WTC11 (cell line): Measurements from ENCODE around the gene AQP2. TPM values are rescaled to one million over a fixed set of nuclear protein-coding genes. Genes with fewer than 3 reads are reported as not detected.

Experiments
- CREM ChIP-seq: sonication (generic); formaldehyde crosslinking; IDR thresholded peaks from 2 replicates; pipeline ENCODE4 v1.8.1; 2022; ENCODE audit warnings: mild to moderate bottlenecking, missing genetic modification reagents, moderate library complexity
- FOXJ3 ChIP-seq: sonication (generic); formaldehyde crosslinking; IDR thresholded peaks from 2 replicates; pipeline ENCODE4 v1.9.0; 2021; ENCODE audit warnings: missing genetic modification reagents, mild to moderate bottlenecking, borderline replicate concordance
- FOXP4 ChIP-seq: sonication (generic); formaldehyde crosslinking; IDR thresholded peaks from 2 replicates; pipeline ENCODE4 v1.8.0; 2022; ENCODE audit warnings: mild to moderate bottlenecking, missing genetic modification reagents
- GABPB1 ChIP-seq: sonication (generic); formaldehyde crosslinking; IDR thresholded peaks from 2 replicates; pipeline ENCODE4 v1.8.1; 2023; ENCODE audit warnings: mild to moderate bottlenecking, missing genetic modification reagents
- MYBL2 ChIP-seq: sonication (generic); formaldehyde crosslinking; IDR thresholded peaks from 2 replicates; pipeline ENCODE4 v1.8.1; 2023; ENCODE audit warnings: mild to moderate bottlenecking, moderate library complexity, missing genetic modification reagents
- NFE2L1 ChIP-seq: sonication (generic); formaldehyde crosslinking; IDR thresholded peaks from 2 replicates; pipeline ENCODE4 v1.8.1; 2023; ENCODE audit warnings: missing genetic modification reagents
- NFYB ChIP-seq: sonication (generic); formaldehyde crosslinking; conservative IDR thresholded peaks from 2 replicates; pipeline ENCODE4 v1.8.0; 2022; ENCODE audit warnings: low read depth, missing genetic modification reagents
- NR3C1 ChIP-seq: sonication (generic); formaldehyde crosslinking; conservative IDR thresholded peaks from 2 replicates; pipeline ENCODE4 v1.8.1; 2023; ENCODE audit warnings: low read depth, mild to moderate bottlenecking, missing genetic modification reagents
- PREB ChIP-seq: sonication (generic); formaldehyde crosslinking; IDR thresholded peaks from 2 replicates; pipeline ENCODE4 v1.8.1; 2022; ENCODE audit warnings: mild to moderate bottlenecking, missing genetic modification reagents, moderate library complexity, borderline replicate concordance
- TP53 ChIP-seq: sonication (generic); formaldehyde crosslinking; IDR thresholded peaks from 2 replicates; pipeline ENCODE4 v1.8.1; 2023; ENCODE audit warnings: mild to moderate bottlenecking, missing genetic modification reagents
- ZNF121 ChIP-seq: sonication (generic); formaldehyde crosslinking; IDR thresholded peaks from 2 replicates; pipeline ENCODE4 v1.8.0; 2023; ENCODE audit warnings: missing genetic modification reagents
- ZNF138 ChIP-seq: sonication (generic); formaldehyde crosslinking; conservative IDR thresholded peaks from 2 replicates; pipeline ENCODE4 v1.8.1; 2022; ENCODE audit warnings: mild to moderate bottlenecking, moderate library complexity, missing genetic modification reagents
- ZNF281 ChIP-seq: sonication (generic); formaldehyde crosslinking; IDR thresholded peaks from 2 replicates; pipeline ENCODE4 v1.8.0; 2023; ENCODE audit warnings: mild to moderate bottlenecking, missing genetic modification reagents
- ZNF317 ChIP-seq: sonication (generic); formaldehyde crosslinking; IDR thresholded peaks from 2 replicates; pipeline ENCODE4 v1.8.1; 2023; ENCODE audit warnings: low read depth, mild to moderate bottlenecking, moderate library complexity, missing genetic modification reagents, borderline replicate concordance
- total RNA-seq: library from RNA; stranded (reverse); gene quantifications from 3 replicates; pipeline ENCODE4 v1.2.3, GENCODE V29; 2021
- TF ChIP-seq, protein P1 (sequence below): sonication (generic); formaldehyde crosslinking; conservative IDR thresholded peaks from 2 replicates; pipeline ENCODE4 v1.8.1; 2023; ENCODE audit warnings: mild to moderate bottlenecking, low read depth, missing genetic modification reagents, moderate library complexity
- TF ChIP-seq, protein P2 (sequence below): sonication (generic); formaldehyde crosslinking; IDR thresholded peaks from 2 replicates; pipeline ENCODE4 v1.8.0; 2022; ENCODE audit warnings: mild to moderate bottlenecking, missing genetic modification reagents
- TF ChIP-seq, protein P3 (sequence below): sonication (generic); formaldehyde crosslinking; IDR thresholded peaks from 2 replicates; pipeline ENCODE4 v1.8.0; 2022; ENCODE audit warnings: missing genetic modification reagents
- TF ChIP-seq, protein P4 (sequence below): fragments of 250-450 bp; sonication (Bioruptor Pico); IDR thresholded peaks from 2 replicates; pipeline ENCODE4 v1.9.0; 2021; ENCODE audit warnings: mild to moderate bottlenecking

AQP2 gene
- total RNA-seq, 1 experiment from 2014 or later: not detected

- no peak for TF ChIP-seq FOXJ3
- TF ChIP-seq NFE2L1 (CRISPR knock-in tag): peak; percentile 42; the same call in 1 of the 2 replicates
- TF ChIP-seq, protein P1, sequence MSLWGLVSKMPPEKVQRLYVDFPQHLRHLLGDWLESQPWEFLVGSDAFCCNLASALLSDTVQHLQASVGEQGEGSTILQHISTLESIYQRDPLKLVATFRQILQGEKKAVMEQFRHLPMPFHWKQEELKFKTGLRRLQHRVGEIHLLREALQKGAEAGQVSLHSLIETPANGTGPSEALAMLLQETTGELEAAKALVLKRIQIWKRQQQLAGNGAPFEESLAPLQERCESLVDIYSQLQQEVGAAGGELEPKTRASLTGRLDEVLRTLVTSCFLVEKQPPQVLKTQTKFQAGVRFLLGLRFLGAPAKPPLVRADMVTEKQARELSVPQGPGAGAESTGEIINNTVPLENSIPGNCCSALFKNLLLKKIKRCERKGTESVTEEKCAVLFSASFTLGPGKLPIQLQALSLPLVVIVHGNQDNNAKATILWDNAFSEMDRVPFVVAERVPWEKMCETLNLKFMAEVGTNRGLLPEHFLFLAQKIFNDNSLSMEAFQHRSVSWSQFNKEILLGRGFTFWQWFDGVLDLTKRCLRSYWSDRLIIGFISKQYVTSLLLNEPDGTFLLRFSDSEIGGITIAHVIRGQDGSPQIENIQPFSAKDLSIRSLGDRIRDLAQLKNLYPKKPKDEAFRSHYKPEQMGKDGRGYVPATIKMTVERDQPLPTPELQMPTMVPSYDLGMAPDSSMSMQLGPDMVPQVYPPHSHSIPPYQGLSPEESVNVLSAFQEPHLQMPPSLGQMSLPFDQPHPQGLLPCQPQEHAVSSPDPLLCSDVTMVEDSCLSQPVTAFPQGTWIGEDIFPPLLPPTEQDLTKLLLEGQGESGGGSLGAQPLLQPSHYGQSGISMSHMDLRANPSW: no peak
- TF ChIP-seq TP53 (CRISPR knock-in tag): no peak
- TF ChIP-seq ZNF317 (CRISPR knock-in tag): no peak
- TF ChIP-seq MYBL2: no peak; the same call in 1 of the 2 replicates
- no peak for TF ChIP-seq GABPB1 (CRISPR knock-in tag)
- no peak for TF ChIP-seq NR3C1 (CRISPR knock-in tag)
- TF ChIP-seq, protein P2, sequence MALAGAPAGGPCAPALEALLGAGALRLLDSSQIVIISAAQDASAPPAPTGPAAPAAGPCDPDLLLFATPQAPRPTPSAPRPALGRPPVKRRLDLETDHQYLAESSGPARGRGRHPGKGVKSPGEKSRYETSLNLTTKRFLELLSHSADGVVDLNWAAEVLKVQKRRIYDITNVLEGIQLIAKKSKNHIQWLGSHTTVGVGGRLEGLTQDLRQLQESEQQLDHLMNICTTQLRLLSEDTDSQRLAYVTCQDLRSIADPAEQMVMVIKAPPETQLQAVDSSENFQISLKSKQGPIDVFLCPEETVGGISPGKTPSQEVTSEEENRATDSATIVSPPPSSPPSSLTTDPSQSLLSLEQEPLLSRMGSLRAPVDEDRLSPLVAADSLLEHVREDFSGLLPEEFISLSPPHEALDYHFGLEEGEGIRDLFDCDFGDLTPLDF (CRISPR knock-in tag): 0 out of 2 replicates have a peak, but pooled peaks have one; percentile 56
- TF ChIP-seq ZNF281: 0 out of 2 replicates have a peak, but pooled peaks have one; percentile 55
- TF ChIP-seq, protein P3, sequence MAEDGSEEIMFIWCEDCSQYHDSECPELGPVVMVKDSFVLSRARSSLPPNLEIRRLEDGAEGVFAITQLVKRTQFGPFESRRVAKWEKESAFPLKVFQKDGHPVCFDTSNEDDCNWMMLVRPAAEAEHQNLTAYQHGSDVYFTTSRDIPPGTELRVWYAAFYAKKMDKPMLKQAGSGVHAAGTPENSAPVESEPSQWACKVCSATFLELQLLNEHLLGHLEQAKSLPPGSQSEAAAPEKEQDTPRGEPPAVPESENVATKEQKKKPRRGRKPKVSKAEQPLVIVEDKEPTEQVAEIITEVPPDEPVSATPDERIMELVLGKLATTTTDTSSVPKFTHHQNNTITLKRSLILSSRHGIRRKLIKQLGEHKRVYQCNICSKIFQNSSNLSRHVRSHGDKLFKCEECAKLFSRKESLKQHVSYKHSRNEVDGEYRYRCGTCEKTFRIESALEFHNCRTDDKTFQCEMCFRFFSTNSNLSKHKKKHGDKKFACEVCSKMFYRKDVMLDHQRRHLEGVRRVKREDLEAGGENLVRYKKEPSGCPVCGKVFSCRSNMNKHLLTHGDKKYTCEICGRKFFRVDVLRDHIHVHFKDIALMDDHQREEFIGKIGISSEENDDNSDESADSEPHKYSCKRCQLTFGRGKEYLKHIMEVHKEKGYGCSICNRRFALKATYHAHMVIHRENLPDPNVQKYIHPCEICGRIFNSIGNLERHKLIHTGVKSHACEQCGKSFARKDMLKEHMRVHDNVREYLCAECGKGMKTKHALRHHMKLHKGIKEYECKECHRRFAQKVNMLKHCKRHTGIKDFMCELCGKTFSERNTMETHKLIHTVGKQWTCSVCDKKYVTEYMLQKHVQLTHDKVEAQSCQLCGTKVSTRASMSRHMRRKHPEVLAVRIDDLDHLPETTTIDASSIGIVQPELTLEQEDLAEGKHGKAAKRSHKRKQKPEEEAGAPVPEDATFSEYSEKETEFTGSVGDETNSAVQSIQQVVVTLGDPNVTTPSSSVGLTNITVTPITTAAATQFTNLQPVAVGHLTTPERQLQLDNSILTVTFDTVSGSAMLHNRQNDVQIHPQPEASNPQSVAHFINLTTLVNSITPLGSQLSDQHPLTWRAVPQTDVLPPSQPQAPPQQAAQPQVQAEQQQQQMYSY (CRISPR knock-in tag): peak; percentile 85
- TF ChIP-seq PREB (CRISPR knock-in tag): no peak
- TF ChIP-seq, protein P4, sequence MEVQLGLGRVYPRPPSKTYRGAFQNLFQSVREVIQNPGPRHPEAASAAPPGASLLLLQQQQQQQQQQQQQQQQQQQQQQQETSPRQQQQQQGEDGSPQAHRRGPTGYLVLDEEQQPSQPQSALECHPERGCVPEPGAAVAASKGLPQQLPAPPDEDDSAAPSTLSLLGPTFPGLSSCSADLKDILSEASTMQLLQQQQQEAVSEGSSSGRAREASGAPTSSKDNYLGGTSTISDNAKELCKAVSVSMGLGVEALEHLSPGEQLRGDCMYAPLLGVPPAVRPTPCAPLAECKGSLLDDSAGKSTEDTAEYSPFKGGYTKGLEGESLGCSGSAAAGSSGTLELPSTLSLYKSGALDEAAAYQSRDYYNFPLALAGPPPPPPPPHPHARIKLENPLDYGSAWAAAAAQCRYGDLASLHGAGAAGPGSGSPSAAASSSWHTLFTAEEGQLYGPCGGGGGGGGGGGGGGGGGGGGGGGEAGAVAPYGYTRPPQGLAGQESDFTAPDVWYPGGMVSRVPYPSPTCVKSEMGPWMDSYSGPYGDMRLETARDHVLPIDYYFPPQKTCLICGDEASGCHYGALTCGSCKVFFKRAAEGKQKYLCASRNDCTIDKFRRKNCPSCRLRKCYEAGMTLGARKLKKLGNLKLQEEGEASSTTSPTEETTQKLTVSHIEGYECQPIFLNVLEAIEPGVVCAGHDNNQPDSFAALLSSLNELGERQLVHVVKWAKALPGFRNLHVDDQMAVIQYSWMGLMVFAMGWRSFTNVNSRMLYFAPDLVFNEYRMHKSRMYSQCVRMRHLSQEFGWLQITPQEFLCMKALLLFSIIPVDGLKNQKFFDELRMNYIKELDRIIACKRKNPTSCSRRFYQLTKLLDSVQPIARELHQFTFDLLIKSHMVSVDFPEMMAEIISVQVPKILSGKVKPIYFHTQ: no peak
- no peak for TF ChIP-seq ZNF121 (CRISPR knock-in tag)
- no peak for TF ChIP-seq CREM (CRISPR knock-in tag)
- no peak for TF ChIP-seq ZNF138 (CRISPR knock-in tag)
- no peak for TF ChIP-seq NFYB (CRISPR knock-in tag)
- peak; percentile 67; the same call in 1 of the 2 replicates for TF ChIP-seq FOXP4
These were observed 16.7 kb downstream of the AQP2 start (continued) for GRCh38 chr12:49967042-49967776.
